Thoracic aorta (tissue), 2 donors: Measurements from ENCODE around the gene ATXN1L. TPM values are rescaled to one million over a fixed set of nuclear protein-coding genes. Genes with fewer than 3 reads are reported as not detected.

Source experiments
- ATAC-seq: fragments of 150-250 bp; one replicate; pipeline ENCODE4 v1.8.0; 2017; ENCODE audit warnings: low read depth; ENCODE audit not compliant: insufficient number of reproducible peaks, low FRiP score
- DNase-seq: peaks from one replicate; pipeline ENCODE4 v3.0.0-alpha.2; 2020; ENCODE audit warnings: low spot score
- H3K27ac ChIP-seq, 2 donors: fragments of 200-600 bp; sonication (generic); 1 replicate in 1 of 2; 2 replicates in 1 of 2; pipeline ENCODE4 v1.5.1; 2016; ENCODE audit warnings: mild to moderate bottlenecking in 2 of 2, moderate library complexity in 2 of 2
- H3K27me3 ChIP-seq: fragments of 200-600 bp; sonication (generic); replicated peaks from 2 replicates; pipeline ENCODE4 v1.6.0; 2016; ENCODE audit warnings: mild to moderate bottlenecking; ENCODE audit not compliant: insufficient read depth
- H3K36me3 ChIP-seq: fragments of 200-600 bp; sonication (generic); one replicate; pipeline ENCODE4 v1.5.1; 2016
- H3K4me1 ChIP-seq, 2 donors: fragments of 200-600 bp; sonication (generic); 1 replicate in 1 of 2; 2 replicates in 1 of 2; pipeline versions ENCODE4 v1.5.1 to v1.6.0; 2016; ENCODE audit warnings: low read depth in 2 of 2, mild to moderate bottlenecking in 1 of 2; ENCODE audit not compliant: control insufficient read depth in 1 of 2
- H3K4me3 ChIP-seq: fragments of 200-600 bp; sonication (generic); 2 replicates; pipeline ENCODE4 v1.5.1; 2016; ENCODE audit warnings: mild to moderate bottlenecking
- H3K9me3 ChIP-seq: fragments of 200-600 bp; sonication (generic); 2 replicates; pipeline ENCODE4 v1.5.1; 2016
- total RNA-seq, 2 donors: library from RNA; depleted of rRNA; stranded (reverse); fragments of >200 nt; gene quantifications; one replicate each; pipeline versions ENCODE4 v1.1.0 to v1.2.3, GENCODE V29; 2016
- TF ChIP-seq, protein P1 (sequence below): fragments of 200-600 bp; sonication (generic); IDR thresholded peaks from one replicate; pipeline ENCODE4 v1.5.1; 2019; ENCODE audit warnings: antibody characterized with exemption

The ATXN1L gene
- total RNA-seq, 2 donors from 2014 or later = 36.3 to 36.5 TPM

DNA sequence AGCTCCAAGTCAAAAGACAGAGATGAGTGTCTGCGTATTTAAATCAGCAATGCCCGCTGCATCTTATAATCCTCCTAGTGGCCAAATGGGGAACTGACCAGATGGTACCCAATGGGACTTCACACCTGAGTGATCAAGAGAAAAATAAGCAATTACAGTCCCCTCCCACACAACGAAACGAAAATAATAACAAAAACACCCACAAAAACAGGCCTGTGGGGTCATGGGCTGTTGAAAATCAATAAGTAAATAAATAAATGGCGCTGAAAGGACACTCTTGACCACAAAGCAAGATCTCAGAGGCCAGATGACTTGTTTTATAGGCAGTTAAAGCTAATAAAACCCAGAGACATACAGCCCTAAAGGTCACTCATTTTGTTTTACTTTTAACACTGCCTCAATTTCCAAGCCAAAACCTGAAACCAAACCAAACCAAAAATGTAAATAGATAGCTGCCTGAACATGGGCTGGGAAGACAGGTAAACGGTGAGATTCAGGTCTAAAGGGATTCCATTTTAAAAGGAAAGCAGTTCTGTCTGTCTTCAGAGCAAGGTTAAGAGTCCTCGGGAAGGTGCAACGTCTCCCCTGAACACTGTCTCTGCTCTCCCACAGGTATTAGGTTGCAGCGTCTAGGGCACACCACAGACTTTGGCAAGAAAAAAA is 36.9 kb downstream of the ATXN1L start:
- peak; percentile 47 for DNase-seq
- H3K4me1 ChIP-seq = peaks cover 7 to 25% of the 10 kb centered on the region in 2 donors
- peak overlapping the region; percentile 99 for H3K4me3 ChIP-seq
- no peak for ATAC-seq
- H3K27ac ChIP-seq = peak overlapping the region; percentile 91 to 93
- no peaks in the 10 kb centered on the region for H3K9me3 ChIP-seq
- TF ChIP-seq, protein P1, sequence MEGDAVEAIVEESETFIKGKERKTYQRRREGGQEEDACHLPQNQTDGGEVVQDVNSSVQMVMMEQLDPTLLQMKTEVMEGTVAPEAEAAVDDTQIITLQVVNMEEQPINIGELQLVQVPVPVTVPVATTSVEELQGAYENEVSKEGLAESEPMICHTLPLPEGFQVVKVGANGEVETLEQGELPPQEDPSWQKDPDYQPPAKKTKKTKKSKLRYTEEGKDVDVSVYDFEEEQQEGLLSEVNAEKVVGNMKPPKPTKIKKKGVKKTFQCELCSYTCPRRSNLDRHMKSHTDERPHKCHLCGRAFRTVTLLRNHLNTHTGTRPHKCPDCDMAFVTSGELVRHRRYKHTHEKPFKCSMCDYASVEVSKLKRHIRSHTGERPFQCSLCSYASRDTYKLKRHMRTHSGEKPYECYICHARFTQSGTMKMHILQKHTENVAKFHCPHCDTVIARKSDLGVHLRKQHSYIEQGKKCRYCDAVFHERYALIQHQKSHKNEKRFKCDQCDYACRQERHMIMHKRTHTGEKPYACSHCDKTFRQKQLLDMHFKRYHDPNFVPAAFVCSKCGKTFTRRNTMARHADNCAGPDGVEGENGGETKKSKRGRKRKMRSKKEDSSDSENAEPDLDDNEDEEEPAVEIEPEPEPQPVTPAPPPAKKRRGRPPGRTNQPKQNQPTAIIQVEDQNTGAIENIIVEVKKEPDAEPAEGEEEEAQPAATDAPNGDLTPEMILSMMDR = peak; percentile 92
- H3K36me3 ChIP-seq = peaks cover 14% of the 10 kb centered on the region
- H3K27me3 ChIP-seq = no peaks in the 10 kb centered on the region

GRCh38 chr16:71883168-71883848 is 37.5 kb downstream of the ATXN1L start:
- H3K27ac ChIP-seq = peak overlapping the region; percentile 91 to 93
- ATAC-seq (no peak), DNase-seq (no peak)
- peaks cover 13% of the 10 kb centered on the region for H3K36me3 ChIP-seq
- TF ChIP-seq, protein P1 = no peak
- H3K4me3 ChIP-seq = peak overlapping the region; percentile 99
- H3K9me3 ChIP-seq = no peaks in the 10 kb centered on the region
- H3K4me1 ChIP-seq = peaks cover 7 to 25% of the 10 kb centered on the region in 2 donors
- H3K27me3 ChIP-seq = no peaks in the 10 kb centered on the region

DNA sequence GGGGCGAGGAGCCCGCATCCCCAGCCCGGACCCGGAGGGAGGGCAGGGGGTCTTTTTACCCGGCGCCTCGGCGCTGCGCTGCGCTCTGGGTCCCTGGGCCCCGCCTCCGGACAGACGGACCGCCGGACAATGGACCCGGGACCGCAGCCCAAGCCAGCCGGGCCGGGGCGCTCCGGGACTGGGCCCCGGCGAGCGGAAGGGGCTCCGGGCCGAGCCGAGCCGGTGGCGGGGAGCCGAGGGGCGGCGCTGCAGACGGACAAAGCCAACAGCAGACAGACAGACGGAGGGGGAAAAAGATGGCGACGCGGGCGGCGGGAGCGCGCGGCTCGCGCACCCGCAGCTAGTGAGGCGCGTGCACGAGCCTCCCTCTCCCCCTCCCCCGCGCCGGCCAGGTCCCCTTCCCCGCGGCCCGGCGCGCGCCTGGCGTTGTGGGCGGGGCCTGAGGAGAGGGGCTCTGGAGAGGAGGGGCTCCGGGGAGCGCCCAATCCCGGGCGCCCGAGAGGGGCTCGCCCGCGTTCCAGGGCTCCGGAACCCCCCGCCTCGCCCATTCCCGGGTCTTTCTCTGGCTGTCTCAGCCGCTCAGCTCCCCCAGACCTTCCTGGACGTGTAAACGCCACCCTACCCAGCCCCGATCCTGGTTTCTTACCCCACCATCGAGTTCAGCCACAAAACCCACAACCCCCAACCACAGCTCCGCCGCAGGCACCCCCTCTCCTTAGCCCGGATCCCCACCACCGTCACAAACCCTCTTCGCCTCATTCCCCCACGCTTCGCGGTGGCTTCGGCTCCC is 38.3 kb downstream of the ATXN1L start, which contains the start of gene ZNF821:
Gene ZNF821, minus strand, starts transcription at position 334 of the 790 bp plus-strand sequence. CDS start 4,236 bp downstream, outside the sequence.
- ATAC-seq = peak; percentile 51
- peak within 1 kb of the TSS; percentile 91 to 93 for H3K27ac ChIP-seq
- peaks cover 7 to 25% of the 10 kb centered on the region in 2 donors for H3K4me1 ChIP-seq
- peaks cover 5% of the 10 kb centered on the region for H3K36me3 ChIP-seq
- DNase-seq = no peak
- peak within 1 kb of the TSS; percentile 99 for H3K4me3 ChIP-seq
- TF ChIP-seq, protein P1 = peak; percentile 43
- no peaks in the 10 kb centered on the region for H3K27me3 ChIP-seq
- H3K9me3 ChIP-seq = no peaks in the 10 kb centered on the region

DNA sequence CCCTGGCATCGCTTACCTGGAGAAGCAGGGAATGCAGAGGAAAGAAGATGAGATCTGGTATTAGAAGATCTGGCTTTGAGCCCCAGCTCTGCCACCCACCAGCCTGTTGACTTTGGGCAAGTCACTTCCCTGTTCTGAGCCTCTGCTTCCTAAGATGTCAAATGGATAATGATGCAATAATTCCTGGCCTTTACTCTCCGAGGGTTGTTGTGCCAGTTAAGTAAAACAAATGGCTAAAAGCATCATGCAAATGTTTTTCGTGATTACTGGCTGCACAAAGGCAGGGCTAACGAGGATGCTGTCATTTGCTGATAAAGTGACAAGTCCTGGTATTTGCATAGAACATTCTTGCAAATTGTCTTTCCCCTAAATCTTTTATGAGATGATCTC is 39.5 kb downstream of the ATXN1L start:
- H3K27ac ChIP-seq = no peak overlapping the region
- H3K4me3 ChIP-seq = no peak overlapping the region
- TF ChIP-seq, protein P1 = no peak

DNA sequence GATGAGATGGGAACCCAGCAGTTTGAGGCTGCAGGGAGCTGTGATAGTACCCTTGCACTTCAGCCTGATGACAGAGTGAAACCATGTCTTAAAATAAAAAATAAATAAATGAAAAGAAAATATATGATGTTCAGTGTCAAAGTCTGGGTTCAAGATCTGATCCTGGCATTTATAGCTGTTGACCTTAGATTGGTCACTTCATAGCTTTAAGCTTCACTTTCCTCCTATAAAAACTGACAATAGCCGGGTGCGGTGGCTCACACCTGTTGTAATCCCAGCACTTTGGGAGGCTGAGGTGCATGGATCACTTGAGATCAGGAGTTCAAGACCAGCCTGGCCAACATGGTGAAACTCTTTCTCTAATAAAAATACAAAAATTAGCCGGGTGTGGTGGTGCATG is 43.4 kb downstream of the ATXN1L start:
- Histone ChIP-seq H3K4me1 (peaks cover 3 to 12% of the 10 kb centered on the region in 2 donors), H3K27me3 (no peaks in the 10 kb centered on the region), H3K36me3 (no peaks in the 10 kb centered on the region), H3K27ac (no peak overlapping the region), H3K4me3 (no peak overlapping the region), H3K9me3 (no peaks in the 10 kb centered on the region)
- TF ChIP-seq, protein P1 = no peak
- DNase-seq = no peak
- no peak for ATAC-seq

More for the DNA sequence above, 39.5 kb downstream of the ATXN1L start:
- DNase-seq (no peak), ATAC-seq (no peak)
- peaks cover 7 to 25% of the 10 kb centered on the region in 2 donors for H3K4me1 ChIP-seq
- H3K9me3 ChIP-seq = no peaks in the 10 kb centered on the region
- no peaks in the 10 kb centered on the region for H3K27me3 ChIP-seq
- no peaks in the 10 kb centered on the region for H3K36me3 ChIP-seq
